Measurements from ENCODE around the gene THSD8. TPM values are rescaled to one million over a fixed set of nuclear protein-coding genes. Genes with fewer than 3 reads are reported as not detected.

The THSD8 gene
- total RNA-seq, 1 experiment from 2014 or later = 45.8 TPM

GRCh38 chr19:12828494-12828893 is 26.6 kb downstream of the THSD8 start:
- H3K4me3 Mint-ChIP-seq = peak overlapping the region; percentile 43 to 72; a peak in 4 of 5 replicates
- H3K23ac ChIP-seq (ENCODE audit: insufficient read length, low read depth, low read length) = no peak overlapping the region
- no peak overlapping the region for H3K9ac ChIP-seq (ENCODE audit: extremely low read depth, insufficient read length, low read length)
- H4K20me1 ChIP-seq (ENCODE audit: control insufficient read depth, insufficient read depth, insufficient read length) = no peaks in the 10 kb centered on the region
- no CpG with 5 or more reads among the region's 23 CpGs for WGBS (ENCODE audit: extremely low coverage, insufficient read length, low lambda C conversion rate)
- no peak overlapping the region for H4K91ac ChIP-seq (ENCODE audit: insufficient read length, low read depth, low read length)
- H2BK12ac ChIP-seq (ENCODE audit: insufficient read length, low read depth, low read length) = no peak overlapping the region
- no peak overlapping the region for H3K27ac ChIP-seq (ENCODE audit: insufficient read length, low read depth, low read length)
- H2BK15ac ChIP-seq (ENCODE audit: low read depth, low read length) = no peak overlapping the region
- H3K9me3 Mint-ChIP-seq = no peaks in the 10 kb centered on the region
- peaks cover 0 to 2% (median 0%) of the 10 kb centered on the region in 3 experiments; a peak in 3 of 7 replicates for H3K36me3 Mint-ChIP-seq (ENCODE audit: insufficient read depth in 1 of 3, low read depth in 3 of 3)
- no peak overlapping the region for H4K8ac ChIP-seq (replicated peaks; ENCODE audit: insufficient read length, low read depth, low read length)
- no peaks in the 10 kb centered on the region for H3K79me2 ChIP-seq (ENCODE audit: insufficient read depth, low read length)
- peaks cover 10% of the 10 kb centered on the region for H3K23me2 ChIP-seq (ENCODE audit: insufficient read length, low read depth, low read length, poor library complexity, severe bottlenecking)
- peaks cover 23% of the 10 kb centered on the region for H3K27me3 Mint-ChIP-seq (ENCODE audit: low read depth)
- no peak overlapping the region for H2BK120ac ChIP-seq (ENCODE audit: low read depth, low read length, poor library complexity, severe bottlenecking)
- H3K56ac ChIP-seq (ENCODE audit: insufficient read length, low read depth, low read length) = no peak overlapping the region
- H3T11ph ChIP-seq (ENCODE audit: low read length) = no peak overlapping the region
- H3K18ac ChIP-seq (ENCODE audit: insufficient read length, low read depth, low read length) = no peak overlapping the region
- H3K27ac Mint-ChIP-seq = no peak overlapping the region
- no peaks in the 10 kb centered on the region for H3K9me3 ChIP-seq (ENCODE audit: control insufficient read depth, low read depth, low read length)
- H3K4me2 ChIP-seq (ENCODE audit: insufficient read depth, insufficient read length, low read length) = peak overlapping the region; percentile 75
- no peak overlapping the region for H2BK20ac ChIP-seq (ENCODE audit: low read depth, low read length, poor library complexity, severe bottlenecking)
- H3K79me1 ChIP-seq (ENCODE audit: insufficient read depth, low read depth, low read length, poor library complexity, severe bottlenecking) = no peaks in the 10 kb centered on the region
- H3K4me1 Mint-ChIP-seq = peaks cover 22 to 35% of the 10 kb centered on the region in 2 experiments
- peaks cover 2% of the 10 kb centered on the region; the same call in 1 of the 2 replicates for H3K4me1 ChIP-seq (ENCODE audit: insufficient read depth, low read length)
- no peak overlapping the region; the same call in 1 of the 2 replicates for H3K14ac ChIP-seq (ENCODE audit: insufficient read depth, low read length)
- peak; percentile 89 for DNase-seq
- H2AK5ac ChIP-seq (ENCODE audit: insufficient read length, low read length) = no peak overlapping the region
- H3K27me3 ChIP-seq (ENCODE audit: insufficient read depth, low read length) = no peaks in the 10 kb centered on the region
- no peak overlapping the region for H2AFZ ChIP-seq (ENCODE audit: low read length)
- TF ChIP-seq CTCF (conservative IDR thresholded peaks at IDR 0.05) = no peak
- H3K4ac ChIP-seq (ENCODE audit: low read depth, low read length) = no peak overlapping the region
- no peak overlapping the region for H4K5ac ChIP-seq (ENCODE audit: insufficient read length, low read depth, low read length)
- no peak overlapping the region for H2BK5ac ChIP-seq (ENCODE audit: insufficient read length, low read length)

Data from H9 (cell line).